Left renal pelvis (tissue), 4 donors: Measurements from ENCODE around the gene NFATC4. TPM values are rescaled to one million over a fixed set of nuclear protein-coding genes. Genes with fewer than 3 reads are reported as not detected.
"Not testable (repeated sequence)": the region's sequence is repeated elsewhere in the genome, so short reads cannot be mapped to it uniquely, and the experiment has no call there.

Experiments
- DNase-seq, 4 donors: peaks; one replicate each; pipeline ENCODE4 v3.0.0-alpha.2; 2013; ENCODE audit warnings: low read depth in 4 of 4, low spot score in 3 of 4
- polyA plus RNA-seq, 4 donors: library from polyadenylated mRNA; unstranded; fragments of 120-200 nt; gene quantifications; one replicate each; pipeline ENCODE4 v1.2.1, GENCODE V29; 2013; ENCODE audit not compliant: insufficient read length in 4 of 4

NFATC4 gene
- polyA plus RNA-seq, 4 donors: 52.5 to 151 (median 78.2) TPM

GRCh38 chr14:24385524-24385923 lies 17.5 kb downstream of the NFATC4 start:
- DNase-seq: no peak

DNA sequence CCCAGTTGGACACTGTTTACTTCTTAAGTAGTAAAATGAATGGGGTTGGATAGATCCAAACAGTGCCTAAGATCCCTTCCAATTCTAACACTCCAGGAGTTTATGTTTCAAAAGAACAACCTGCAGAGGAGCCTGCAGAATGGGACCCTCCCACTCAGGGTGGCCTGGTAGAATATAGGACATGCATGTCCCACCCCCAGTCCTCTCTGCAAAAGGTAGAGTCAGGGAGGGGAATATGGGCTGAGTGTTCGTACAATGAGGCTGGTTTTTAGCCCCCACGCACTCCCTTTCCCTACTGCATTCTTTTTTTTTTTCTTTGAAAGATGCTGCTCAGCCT lies 19.0 kb downstream of the NFATC4 start:
- no peak for DNase-seq

DNA sequence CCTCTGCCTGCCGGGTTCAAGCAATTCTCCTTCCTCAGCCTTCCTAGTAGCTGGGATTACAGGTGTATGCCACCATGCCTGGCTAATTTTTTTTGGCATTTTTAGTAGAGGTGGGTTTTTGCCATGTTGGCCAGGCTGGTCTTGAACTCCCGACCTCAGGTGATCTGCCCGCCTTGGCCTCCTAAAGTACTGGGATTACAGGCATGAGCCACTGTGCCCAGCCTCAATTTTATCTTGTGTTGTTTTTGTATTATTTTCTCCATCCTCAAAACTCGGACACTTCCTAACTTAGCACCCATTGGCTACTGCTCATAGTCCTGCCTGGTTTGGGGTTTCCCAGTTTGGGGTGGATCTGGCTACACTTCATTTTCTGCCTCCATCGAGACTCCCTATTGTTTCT lies 19.6 kb downstream of the NFATC4 start:
- DNase-seq: not testable (repeated sequence)

- no peak for DNase-seq
These were observed 20.6 kb downstream of the NFATC4 start for GRCh38 chr14:24388474-24389179.

GRCh38 chr14:24389226-24389848 lies 21.4 kb downstream of the NFATC4 start:
- DNase-seq: no peak

DNA sequence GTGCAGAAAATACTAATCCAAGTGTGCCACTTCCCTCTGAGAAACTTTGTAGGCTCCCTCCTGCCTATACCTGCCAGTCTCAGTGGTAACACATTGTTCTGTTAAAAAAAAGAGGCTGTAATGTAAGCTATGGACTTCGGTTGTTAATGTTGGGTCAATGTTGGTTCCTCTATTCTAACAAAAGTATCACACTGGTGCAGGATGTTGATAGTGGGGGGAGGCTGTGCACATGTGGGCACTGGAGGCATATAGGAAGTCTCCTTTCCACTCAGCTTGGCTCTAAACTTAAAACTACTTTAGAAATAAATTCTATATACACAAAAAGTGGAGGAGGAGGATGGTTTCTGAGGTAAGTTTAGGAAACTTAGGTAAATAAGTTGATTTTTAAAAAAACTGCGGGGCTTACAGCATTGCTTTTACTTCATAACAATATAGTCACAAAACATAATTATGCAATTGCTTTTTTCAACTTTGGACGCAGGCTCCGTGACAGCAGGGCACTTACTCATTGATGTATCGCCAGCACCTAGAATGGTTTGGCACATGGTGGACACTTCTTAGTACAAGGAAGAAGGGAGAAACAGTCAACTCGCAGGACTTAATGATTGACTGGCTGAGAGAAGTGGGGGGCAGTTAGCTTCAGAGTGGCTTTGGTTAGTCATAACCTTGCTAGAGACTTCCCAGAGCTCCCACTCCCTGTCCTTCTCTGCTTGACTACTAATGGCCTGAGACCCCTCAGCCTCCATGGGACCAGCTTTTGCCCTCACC lies 22.9 kb downstream of the NFATC4 start:
- DNase-seq: no peak

DNA sequence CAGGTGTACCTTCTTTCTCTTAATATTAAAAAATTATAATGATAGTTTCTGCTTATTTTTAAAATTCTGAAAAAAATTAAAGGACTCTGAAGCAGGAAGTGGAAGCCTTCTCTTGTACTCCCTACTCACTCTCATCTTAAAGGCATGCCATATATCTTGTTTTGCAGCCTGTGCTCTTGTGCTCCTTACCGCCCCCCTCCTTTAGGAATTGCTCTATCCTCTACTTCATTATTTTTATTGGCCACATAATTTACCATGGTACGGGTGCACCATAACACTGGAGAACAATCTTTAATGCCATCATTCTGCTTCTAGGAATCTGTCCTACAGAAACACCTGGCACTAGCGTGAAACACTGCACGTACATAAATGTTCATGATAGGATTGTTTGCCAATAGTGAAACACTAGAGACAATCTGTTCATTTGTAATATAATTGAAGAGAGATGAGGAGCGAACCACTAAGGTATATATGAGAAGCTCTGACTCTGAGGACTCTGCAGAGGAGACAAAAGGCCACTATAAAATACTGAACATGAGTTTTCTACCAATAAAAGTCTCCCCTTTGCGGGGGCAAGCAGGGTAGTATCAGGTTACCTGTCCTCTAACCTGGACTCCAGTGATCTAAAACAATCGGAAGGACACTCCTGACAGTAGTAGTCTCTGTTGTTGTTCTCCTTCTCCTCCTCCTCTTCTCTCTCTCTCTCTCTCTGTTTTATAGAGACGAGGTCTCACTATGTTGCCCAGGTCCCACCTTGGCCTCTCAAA lies 24.5 kb downstream of the NFATC4 start:
- no peak for DNase-seq

DNA sequence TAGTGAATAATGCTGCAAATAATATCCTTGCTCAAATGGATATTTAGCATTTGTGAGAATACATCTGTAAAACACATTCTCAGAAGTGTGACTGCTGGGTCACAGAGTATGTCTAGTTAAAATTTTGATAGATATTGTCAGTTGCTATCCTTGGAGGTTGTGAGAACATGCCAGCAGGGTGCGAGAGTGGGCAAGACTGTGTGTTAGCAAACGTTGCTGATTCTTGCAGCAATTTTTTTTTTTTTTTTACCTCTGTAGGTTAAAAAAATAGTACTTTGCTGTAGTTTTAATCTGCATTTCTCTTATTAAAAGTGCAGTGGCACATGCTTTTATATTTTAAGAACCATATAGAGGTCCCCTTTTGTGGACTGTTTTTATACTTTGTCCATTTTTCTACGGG lies 26.3 kb downstream of the NFATC4 start:
- DNase-seq: no peak

GRCh38 chr14:24395609-24396582 lies 27.9 kb downstream of the NFATC4 start:
- DNase-seq: no peak

GRCh38 chr14:24397639-24398292 lies 29.8 kb downstream of the NFATC4 start:
- DNase-seq: no peak

DNA sequence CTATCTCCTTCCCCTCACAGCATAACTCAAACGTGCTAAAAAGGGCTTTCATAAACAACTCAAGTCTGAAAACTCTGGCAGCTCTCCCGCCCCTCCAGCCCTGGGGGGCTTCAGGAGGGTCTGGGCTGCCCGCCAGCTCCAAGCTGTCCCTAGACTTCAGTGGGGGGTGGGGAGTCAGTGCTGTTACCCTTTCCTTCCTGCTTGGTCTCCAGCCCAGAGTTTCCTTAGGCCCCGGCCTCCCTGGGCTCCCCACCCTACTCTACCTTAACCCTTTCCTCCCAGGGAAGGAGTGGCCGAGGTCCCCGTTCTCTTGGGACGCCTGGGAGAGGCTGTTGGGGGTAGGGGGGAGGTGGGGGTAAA lies 30.3 kb downstream of the NFATC4 start:
- DNase-seq: peak in 3 of 4 donors; percentile 67 to 80 (median 70)

- peak in 3 of 4 donors; percentile 56 to 64 (median 62) for DNase-seq
These were observed 30.9 kb downstream of the NFATC4 start, which contains the start of gene NYNRIN for GRCh38 chr14:24398653-24399446. NYNRIN (plus strand) TSS chr14:24399003; CDS start chr14:24399247, 244 bp downstream.

DNA sequence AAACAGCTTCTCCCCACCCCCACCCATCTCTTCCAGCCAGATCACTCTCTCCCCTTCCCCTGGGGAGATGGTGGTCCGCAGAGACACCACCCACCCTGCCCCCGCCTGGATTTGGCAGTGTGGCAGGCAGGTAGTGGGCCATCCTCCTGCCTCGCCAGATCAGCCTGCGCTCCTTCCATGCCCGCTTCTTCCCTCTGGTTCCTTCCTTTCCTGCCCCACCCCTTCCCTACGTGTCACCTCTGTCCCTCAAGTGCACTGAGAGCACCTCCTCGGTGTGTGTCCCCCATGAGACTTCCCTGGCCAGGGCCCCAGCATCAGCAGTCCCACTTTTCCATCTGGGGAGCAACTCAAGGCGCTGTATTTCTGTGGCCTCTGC lies 31.5 kb downstream of the NFATC4 start:
- DNase-seq: no peak

DNA sequence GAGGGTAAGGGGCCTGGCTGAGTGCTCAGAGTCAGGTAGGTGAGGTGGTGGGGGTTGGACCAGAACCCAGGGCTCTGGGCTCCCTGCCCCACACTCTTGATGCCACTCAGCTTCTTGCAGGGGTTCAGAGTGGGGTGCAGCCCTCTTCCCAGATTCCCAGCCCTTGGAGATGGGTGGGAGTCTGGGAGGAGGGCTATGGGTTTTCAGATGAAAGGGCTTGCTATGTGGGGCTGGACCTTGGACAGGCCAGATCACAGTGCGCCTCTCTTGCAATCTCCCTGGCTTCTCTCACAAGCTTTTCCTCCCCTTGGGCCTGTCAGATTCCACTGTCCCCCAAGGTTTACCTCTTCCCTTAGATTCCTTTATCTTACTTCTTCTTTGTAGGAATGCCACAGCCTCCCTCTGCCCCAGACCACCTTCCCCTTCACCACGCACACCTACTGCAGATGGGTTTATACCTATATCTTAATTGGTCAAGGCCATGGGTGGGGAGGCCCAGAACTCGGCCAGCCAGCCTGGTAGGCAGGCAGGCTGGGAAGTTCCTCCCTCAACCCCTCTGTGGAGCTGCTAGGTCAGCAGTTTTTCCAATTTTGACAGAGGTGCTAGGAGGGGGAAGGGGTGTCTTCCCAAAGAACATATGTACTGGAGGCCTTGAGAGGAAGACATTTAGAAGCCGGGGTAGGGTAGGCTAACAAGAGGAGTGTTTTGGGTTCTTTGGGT lies 32.2 kb downstream of the NFATC4 start:
- DNase-seq: no peak

- DNase-seq: no peak
These were observed 34.1 kb downstream of the NFATC4 start for GRCh38 chr14:24401810-24402702.

DNA sequence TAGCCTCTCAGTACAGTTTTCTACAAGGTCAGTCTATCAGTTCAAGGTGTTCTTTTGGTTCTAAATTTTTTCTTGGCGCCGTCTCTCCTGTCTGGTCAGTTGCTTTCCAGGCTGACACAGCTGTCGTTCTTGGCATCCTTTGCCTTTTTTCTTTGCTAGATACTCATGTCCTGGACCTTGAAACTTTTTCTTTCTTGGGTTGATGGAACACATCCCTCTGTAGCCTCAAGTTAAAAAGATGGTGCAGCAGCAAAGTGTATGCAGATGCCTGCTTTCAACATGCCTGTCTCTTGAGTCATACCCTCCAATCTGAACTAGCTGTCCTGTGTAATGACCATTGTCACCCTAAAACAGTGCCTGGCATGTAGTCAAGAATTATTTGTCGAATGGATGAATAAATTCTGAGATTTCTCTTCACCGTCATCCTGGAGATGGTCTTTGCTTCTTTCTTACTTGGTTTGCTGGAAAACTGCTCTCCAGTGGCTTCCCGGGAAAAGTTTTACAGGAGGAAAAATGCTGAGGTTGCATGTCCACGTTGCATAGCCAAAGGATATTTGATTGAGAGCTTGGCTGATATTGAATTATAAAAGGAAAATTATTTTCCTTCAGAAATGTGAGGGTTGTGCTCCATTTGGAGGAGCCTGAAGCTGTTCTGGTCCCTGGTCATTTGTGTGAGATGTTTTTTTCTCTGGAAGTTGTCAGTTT lies 35.5 kb downstream of the NFATC4 start:
- no peak for DNase-seq
